NB4 (cell line): Measurements from ENCODE around the gene NCR2.

Source experiments
- DNase-seq: peaks from one replicate; pipeline ENCODE4 v3.0.0; 2010; ENCODE audit warnings: low read depth
- H3K4me3 ChIP-seq: one replicate; pipeline ENCODE4 v1.5.1; 2011; ENCODE audit warnings: mild to moderate bottlenecking, low read depth, low read length, moderate library complexity
- MYC ChIP-seq: IDR thresholded peaks from 2 replicates; pipeline ENCODE4 v1.6.1; 2011; ENCODE audit warnings: low read depth, low read length
- POLR2A ChIP-seq: IDR thresholded peaks from 2 replicates; pipeline ENCODE4 v1.6.1; 2011; ENCODE audit warnings: mild to moderate bottlenecking; ENCODE audit not compliant: insufficient read length; ENCODE audit errors: extremely low read depth
- TF ChIP-seq, protein P1 (sequence below): IDR thresholded peaks from one replicate; pipeline ENCODE4 v1.5.1; 2012; ENCODE audit warnings: low read depth, low read length
- TF ChIP-seq, protein P2 (sequence below): IDR thresholded peaks from 2 replicates; pipeline ENCODE4 v1.6.1; 2011; ENCODE audit warnings: low read depth, low read length

Gene NCR2

DNA sequence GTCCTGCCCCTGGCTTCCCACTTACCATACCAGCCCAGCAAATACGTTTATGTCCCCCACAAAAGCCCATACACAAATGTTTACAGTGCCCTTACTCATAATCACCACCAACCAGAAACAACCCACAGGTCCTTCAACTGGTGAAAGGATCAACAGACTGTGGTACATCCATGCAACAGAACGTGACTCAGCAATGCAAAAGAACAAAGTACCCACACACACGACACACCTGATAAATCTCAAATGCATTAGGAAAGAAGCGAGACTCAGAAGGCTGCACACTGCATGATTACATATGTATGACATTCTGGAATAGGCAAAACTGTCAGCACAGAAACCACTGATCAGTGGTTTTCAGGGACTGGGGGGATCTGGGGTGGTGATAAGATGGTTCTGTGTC lies 20.5 kb downstream of the NCR2 start:
- TF ChIP-seq MYC = no peak
- no peak for TF ChIP-seq POLR2A
- TF ChIP-seq, protein P1, sequence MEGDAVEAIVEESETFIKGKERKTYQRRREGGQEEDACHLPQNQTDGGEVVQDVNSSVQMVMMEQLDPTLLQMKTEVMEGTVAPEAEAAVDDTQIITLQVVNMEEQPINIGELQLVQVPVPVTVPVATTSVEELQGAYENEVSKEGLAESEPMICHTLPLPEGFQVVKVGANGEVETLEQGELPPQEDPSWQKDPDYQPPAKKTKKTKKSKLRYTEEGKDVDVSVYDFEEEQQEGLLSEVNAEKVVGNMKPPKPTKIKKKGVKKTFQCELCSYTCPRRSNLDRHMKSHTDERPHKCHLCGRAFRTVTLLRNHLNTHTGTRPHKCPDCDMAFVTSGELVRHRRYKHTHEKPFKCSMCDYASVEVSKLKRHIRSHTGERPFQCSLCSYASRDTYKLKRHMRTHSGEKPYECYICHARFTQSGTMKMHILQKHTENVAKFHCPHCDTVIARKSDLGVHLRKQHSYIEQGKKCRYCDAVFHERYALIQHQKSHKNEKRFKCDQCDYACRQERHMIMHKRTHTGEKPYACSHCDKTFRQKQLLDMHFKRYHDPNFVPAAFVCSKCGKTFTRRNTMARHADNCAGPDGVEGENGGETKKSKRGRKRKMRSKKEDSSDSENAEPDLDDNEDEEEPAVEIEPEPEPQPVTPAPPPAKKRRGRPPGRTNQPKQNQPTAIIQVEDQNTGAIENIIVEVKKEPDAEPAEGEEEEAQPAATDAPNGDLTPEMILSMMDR = no peak
- TF ChIP-seq, protein P2, sequence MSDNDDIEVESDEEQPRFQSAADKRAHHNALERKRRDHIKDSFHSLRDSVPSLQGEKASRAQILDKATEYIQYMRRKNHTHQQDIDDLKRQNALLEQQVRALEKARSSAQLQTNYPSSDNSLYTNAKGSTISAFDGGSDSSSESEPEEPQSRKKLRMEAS = no peak
- no peak for DNase-seq
- no peak overlapping the region for H3K4me3 ChIP-seq

DNA sequence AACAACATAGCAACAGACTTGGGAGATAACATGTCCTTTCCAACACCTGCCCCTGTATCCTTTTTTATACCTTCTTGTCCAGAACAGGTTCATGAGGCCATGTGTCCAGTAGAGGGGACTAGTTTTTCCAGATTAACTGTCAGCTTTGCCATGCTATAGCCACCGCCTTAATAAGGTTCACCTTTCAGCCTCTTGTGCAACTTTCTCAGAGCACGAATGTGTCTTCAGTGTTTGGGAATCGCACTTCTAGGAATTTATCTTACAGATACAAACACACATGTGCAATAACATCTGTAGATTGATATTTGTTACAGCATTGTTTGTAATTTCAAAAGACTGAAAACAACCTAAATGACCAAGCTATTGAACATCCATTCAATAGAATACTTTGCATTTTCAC lies 21.4 kb downstream of the NCR2 start:
- TF ChIP-seq, protein P1 = peak; percentile 7
- TF ChIP-seq POLR2A (no peak), MYC (no peak)
- TF ChIP-seq, protein P2 = no peak
- no peak overlapping the region for H3K4me3 ChIP-seq
- DNase-seq = no peak

DNA sequence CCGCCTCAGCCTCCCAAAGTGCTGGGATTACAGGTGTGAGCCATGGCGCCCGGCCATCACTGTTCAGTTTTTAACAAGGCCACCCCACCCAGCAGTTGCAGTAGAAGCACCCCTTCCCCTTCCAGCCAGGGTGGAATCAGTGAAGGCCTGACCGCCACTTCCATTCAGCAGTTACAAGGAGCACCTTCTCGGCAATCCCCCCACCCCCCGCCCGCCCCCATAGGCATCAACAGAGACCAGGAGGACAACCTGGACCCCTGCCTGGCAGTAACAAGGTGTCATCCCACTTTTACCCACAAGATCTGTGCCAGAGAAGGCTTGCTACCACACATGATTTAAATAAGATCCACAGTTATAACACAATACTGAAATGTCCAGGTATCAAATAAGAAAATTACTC lies 23.1 kb downstream of the NCR2 start:
- H3K4me3 ChIP-seq = no peak overlapping the region
- no peak for DNase-seq
- TF ChIP-seq, protein P1 = no peak
- TF ChIP-seq MYC (no peak), POLR2A (no peak)
- TF ChIP-seq, protein P2 = no peak

DNA sequence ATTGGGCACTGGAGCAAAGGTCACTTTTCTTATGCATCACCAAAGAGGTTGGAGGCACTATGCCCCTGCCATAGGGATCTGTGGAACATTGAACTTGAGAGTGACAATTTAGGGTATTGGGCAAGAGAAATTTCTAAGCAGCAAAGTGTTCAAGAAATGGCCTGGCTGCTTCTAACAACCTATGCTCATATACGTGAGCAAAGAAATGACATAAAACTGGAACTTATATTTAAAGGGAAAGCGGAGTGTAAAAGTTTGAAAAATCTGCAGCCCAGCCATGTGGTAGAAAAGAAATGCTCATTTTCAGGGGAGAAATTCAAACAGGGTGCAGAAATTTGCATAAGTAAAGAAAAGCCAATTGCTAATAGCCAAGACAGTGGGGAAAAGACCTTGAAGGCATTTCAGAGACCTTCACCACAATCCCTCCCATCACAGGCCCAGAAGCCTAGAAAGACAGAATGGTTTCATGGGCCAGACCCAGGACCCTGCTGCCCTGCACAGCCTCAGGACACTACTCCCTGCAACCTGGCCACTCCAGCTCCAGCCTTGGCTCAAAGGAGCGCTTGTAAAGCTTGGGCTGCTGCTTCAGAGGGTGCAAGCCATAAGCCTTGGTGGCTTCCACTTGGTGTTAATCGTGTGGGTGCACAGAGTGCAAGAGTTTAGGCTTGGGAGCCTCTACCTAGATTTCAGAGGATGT lies 24.4 kb downstream of the NCR2 start:
- TF ChIP-seq, protein P1 = no peak
- TF ChIP-seq, protein P2 = no peak
- TF ChIP-seq MYC (no peak), POLR2A (no peak)
- no peak for DNase-seq
- no peak overlapping the region for H3K4me3 ChIP-seq

DNA sequence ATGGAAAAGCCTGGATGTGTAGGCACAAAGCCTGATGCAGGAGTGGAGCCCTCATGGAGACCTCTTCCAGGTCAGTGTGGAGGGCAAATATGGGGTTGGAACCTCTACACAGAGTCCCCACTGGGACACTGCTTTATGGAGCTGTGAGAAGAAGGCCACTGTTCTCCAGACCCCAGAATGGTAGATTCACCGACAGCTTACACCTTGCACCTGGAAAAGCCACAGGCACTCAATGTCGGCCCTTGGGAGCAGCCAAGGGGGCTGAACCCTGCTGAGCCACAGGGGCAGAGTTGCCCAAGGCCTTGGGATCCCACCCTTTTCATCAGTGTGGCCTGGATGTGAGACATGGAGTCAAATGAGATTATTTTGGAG lies 24.9 kb downstream of the NCR2 start:
- no peak overlapping the region for H3K4me3 ChIP-seq
- no peak for DNase-seq
- TF ChIP-seq, protein P2 = no peak
- TF ChIP-seq POLR2A = no peak
- TF ChIP-seq MYC = no peak
- TF ChIP-seq, protein P1 = no peak
